Naive thymus-derived CD8-positive, alpha-beta T cell (primary cell): ENCODE results near the gene TBX15. TPM values are rescaled to one million over a fixed set of nuclear protein-coding genes. Genes with fewer than 3 reads are reported as not detected.
"Not testable (repeated sequence)": the region's sequence is repeated elsewhere in the genome, so short reads cannot be mapped to it uniquely, and the experiment has no call there.

Experiments
- ATAC-seq, 2 donors: fragments of 150-1000 bp; cut with Tn5 transposase in 1 of 2; sonication (Bioruptor Pico), chemical (Tn5 transposase) in 1 of 2; 1 replicate in 1 of 2; 2 replicates in 1 of 2; pipeline ENCODE4 v1.10.0; 2021; ENCODE audit warnings: mild to moderate bottlenecking in 2 of 2, moderate library complexity in 2 of 2
- POLR2A ChIA-PET: fragments of 350-600 bp; sonication (Branson Sonifier 250); formaldehyde crosslinking; loops from one replicate; lab custom pipeline; 2021; ENCODE audit warnings: antibody characterized with exemption; lab: Charles Lee
- DNase-seq, 10 donors: peaks; one replicate each; pipeline versions ENCODE4 v3.0.0 to v3.0.0-alpha.2; 2020 to 2022
- H3K27ac Mint-ChIP-seq, 10 donors: one replicate each; pipeline ENCODE4 v1.8.0; 2020 to 2022; ENCODE audit warnings: mild to moderate bottlenecking in 10 of 10, mixed read lengths in 10 of 10, moderate library complexity in 4 of 10, inconsistent platforms in 1 of 10
- H3K27me3 Mint-ChIP-seq, 5 donors: one replicate each; pipeline ENCODE4 v1.8.0; 2021 to 2022; ENCODE audit warnings: mixed read lengths in 5 of 5
- H3K36me3 Mint-ChIP-seq, 3 donors: one replicate each; pipeline ENCODE4 v1.8.0; 2020 to 2022; ENCODE audit warnings: mixed read lengths in 3 of 3, mild to moderate bottlenecking in 2 of 3, inconsistent platforms in 1 of 3
- H3K4me1 Mint-ChIP-seq, 4 donors: one replicate each; pipeline ENCODE4 v1.8.0; 2021 to 2022; ENCODE audit warnings: mixed read lengths in 4 of 4
- H3K4me3 Mint-ChIP-seq, 10 donors: one replicate each; pipeline ENCODE4 v1.8.0; 2020 to 2022; ENCODE audit warnings: mild to moderate bottlenecking in 10 of 10, mixed read lengths in 10 of 10, moderate library complexity in 6 of 10, inconsistent platforms in 1 of 10
- H3K9me3 Mint-ChIP-seq, 9 donors: one replicate each; pipeline ENCODE4 v1.8.0; 2020 to 2022; ENCODE audit warnings: mixed read lengths in 9 of 9, mild to moderate bottlenecking in 3 of 9, inconsistent platforms in 1 of 9, moderate library complexity in 1 of 9
- polyA plus RNA-seq, 3 donors: library from polyadenylated mRNA; unstranded; fragments of 300-500 nt; fragmentation: Illumina TruSeq; gene quantifications; one replicate each; pipeline ENCODE4 v1.2.3, GENCODE V29; 2021
- total RNA-seq, 8 experiments: library from RNA in 2 of 8; stranded (reverse) in 2 of 8; gene quantifications; one replicate each; pipeline ENCODE4 v1.2.3 and lab custom pipeline; 2021 to 2026

TBX15 gene
- total and polyA plus RNA-seq, 5 experiments from 2014 or later = not detected

- Mint-ChIP-seq H3K27me3 (peaks cover 10 to 34% (median 11%) of the 10 kb centered on the region in 5 donors), H3K36me3 (peaks cover 0 to 3% (median 0%) of the 10 kb centered on the region in 3 donors), H3K27ac (no peak overlapping the region), H3K4me1 (no peaks in the 10 kb centered on the region), H3K9me3 (peaks cover 0 to 20% (median 4%) of the 10 kb centered on the region in 9 donors), H3K4me3 (no peak overlapping the region)
- DNase-seq (no peak), ATAC-seq (no peak)
- POLR2A ChIA-PET = no interaction called here
Measured at GRCh38 chr1:118960567-118961136, 27.5 kb downstream of the TBX15 start.

GRCh38 chr1:118960026-118960561 is 28.0 kb downstream of the TBX15 start:
- Mint-ChIP-seq H3K4me3 (no peak overlapping the region), H3K27ac (no peak overlapping the region), H3K36me3 (peaks cover 0 to 3% (median 0%) of the 10 kb centered on the region in 3 donors), H3K27me3 (peaks cover 8 to 34% (median 11%) of the 10 kb centered on the region in 5 donors), H3K9me3 (peaks cover 0 to 20% (median 4%) of the 10 kb centered on the region in 9 donors), H3K4me1 (no peaks in the 10 kb centered on the region)
- DNase-seq = no peak
- POLR2A ChIA-PET = no interaction called here
- ATAC-seq = no peak

GRCh38 chr1:118958937-118959631 is 29.1 kb downstream of the TBX15 start:
- H3K4me1 Mint-ChIP-seq = no peaks in the 10 kb centered on the region
- H3K4me3 Mint-ChIP-seq = no peak overlapping the region
- H3K9me3 Mint-ChIP-seq = peaks cover 0 to 19% (median 4%) of the 10 kb centered on the region in 9 donors
- peaks cover 6 to 33% (median 11%) of the 10 kb centered on the region in 5 donors for H3K27me3 Mint-ChIP-seq
- DNase-seq (no peak), ATAC-seq (no peak)
- H3K27ac Mint-ChIP-seq = no peak overlapping the region
- POLR2A ChIA-PET = no interaction called here
- H3K36me3 Mint-ChIP-seq = peaks cover 0 to 3% (median 0%) of the 10 kb centered on the region in 3 donors

GRCh38 chr1:118958140-118958539 is 30.0 kb downstream of the TBX15 start:
- Mint-ChIP-seq H3K27me3 (peaks cover 5 to 33% (median 10%) of the 10 kb centered on the region in 5 donors), H3K4me1 (no peaks in the 10 kb centered on the region), H3K4me3 (no peak overlapping the region), H3K36me3 (peaks cover 0 to 3% (median 0%) of the 10 kb centered on the region in 3 donors), H3K27ac (no peak overlapping the region), H3K9me3 (peaks cover 0 to 12% (median 4%) of the 10 kb centered on the region in 9 donors)
- ATAC-seq = no peak
- POLR2A ChIA-PET = no interaction called here
- no peak for DNase-seq

- POLR2A ChIA-PET, H3K27ac Mint-ChIP-seq, DNase-seq, H3K4me3 Mint-ChIP-seq, H3K36me3 Mint-ChIP-seq, ATAC-seq, H3K4me1 Mint-ChIP-seq: not testable (repeated sequence)
- peaks cover 5 to 33% (median 9%) of the 10 kb centered on the region in 5 donors for H3K27me3 Mint-ChIP-seq
- peaks cover 0 to 12% (median 4%) of the 10 kb centered on the region in 9 donors for H3K9me3 Mint-ChIP-seq
Measured at GRCh38 chr1:118957579-118957978, 30.6 kb downstream of the TBX15 start.

GRCh38 chr1:118954301-118954905 is 33.7 kb downstream of the TBX15 start:
- H3K4me1 Mint-ChIP-seq = no peaks in the 10 kb centered on the region
- H3K9me3 Mint-ChIP-seq = peaks cover 0 to 10% (median 1%) of the 10 kb centered on the region in 9 donors
- POLR2A ChIA-PET = no interaction called here
- no peak overlapping the region for H3K27ac Mint-ChIP-seq
- no peak overlapping the region for H3K4me3 Mint-ChIP-seq
- DNase-seq (no peak), ATAC-seq (no peak)
- H3K36me3 Mint-ChIP-seq = peaks cover 0 to 3% (median 0%) of the 10 kb centered on the region in 3 donors
- peaks cover 0 to 22% (median 5%) of the 10 kb centered on the region in 5 donors for H3K27me3 Mint-ChIP-seq

- peaks cover 0 to 17% (median 6%) of the 10 kb centered on the region in 9 donors for H3K9me3 Mint-ChIP-seq
- no peaks in the 10 kb centered on the region for H3K4me1 Mint-ChIP-seq
- POLR2A ChIA-PET = no interaction called here
- H3K36me3 Mint-ChIP-seq = no peaks in the 10 kb centered on the region
- no peak overlapping the region for H3K4me3 Mint-ChIP-seq
- peaks cover 0 to 17% (median 2%) of the 10 kb centered on the region in 5 donors for H3K27me3 Mint-ChIP-seq
- no peak for DNase-seq
- no peak overlapping the region for H3K27ac Mint-ChIP-seq
- no peak for ATAC-seq
Measured at GRCh38 chr1:118951270-118951936, 36.7 kb downstream of the TBX15 start.

GRCh38 chr1:118949315-118949714 is 38.8 kb downstream of the TBX15 start:
- H3K9me3 Mint-ChIP-seq = peaks cover 0 to 17% (median 3%) of the 10 kb centered on the region in 9 donors
- no peak overlapping the region for H3K27ac Mint-ChIP-seq
- no peak overlapping the region for H3K4me3 Mint-ChIP-seq
- H3K36me3 Mint-ChIP-seq = no peaks in the 10 kb centered on the region
- POLR2A ChIA-PET = no interaction called here
- no peaks in the 10 kb centered on the region for H3K4me1 Mint-ChIP-seq
- ATAC-seq (no peak), DNase-seq (no peak)
- peaks cover 0 to 16% (median 2%) of the 10 kb centered on the region in 5 donors for H3K27me3 Mint-ChIP-seq

GRCh38 chr1:118948846-118949245 is 39.3 kb downstream of the TBX15 start:
- no peaks in the 10 kb centered on the region for H3K36me3 Mint-ChIP-seq
- no peak overlapping the region for H3K27ac Mint-ChIP-seq
- H3K27me3 Mint-ChIP-seq = peaks cover 0 to 11% (median 2%) of the 10 kb centered on the region in 5 donors
- POLR2A ChIA-PET = no interaction called here
- no peak for DNase-seq
- H3K4me1 Mint-ChIP-seq = no peaks in the 10 kb centered on the region
- no peak for ATAC-seq
- H3K9me3 Mint-ChIP-seq = peaks cover 0 to 17% (median 3%) of the 10 kb centered on the region in 9 donors
- no peak overlapping the region for H3K4me3 Mint-ChIP-seq

GRCh38 chr1:118948351-118948750 is 39.8 kb downstream of the TBX15 start:
- H3K27me3 Mint-ChIP-seq = peaks cover 0 to 7% (median 2%) of the 10 kb centered on the region in 5 donors
- no peak overlapping the region for H3K27ac Mint-ChIP-seq
- POLR2A ChIA-PET = no interaction called here

GRCh38 chr1:118947790-118948189 is 40.4 kb downstream of the TBX15 start:
- Mint-ChIP-seq H3K36me3 (no peaks in the 10 kb centered on the region), H3K4me3 (no peak overlapping the region), H3K4me1 (no peaks in the 10 kb centered on the region), H3K27me3 (peaks cover 0 to 7% (median 2%) of the 10 kb centered on the region in 5 donors), H3K27ac (no peak overlapping the region), H3K9me3 (peaks cover 0 to 17% (median 3%) of the 10 kb centered on the region in 9 donors)
- POLR2A ChIA-PET = no interaction called here
- DNase-seq (no peak), ATAC-seq (no peak)

More at GRCh38 chr1:118948351-118948750, 39.8 kb downstream of the TBX15 start:
- Mint-ChIP-seq H3K4me3 (no peak overlapping the region), H3K4me1 (no peaks in the 10 kb centered on the region), H3K36me3 (no peaks in the 10 kb centered on the region), H3K9me3 (peaks cover 0 to 17% (median 3%) of the 10 kb centered on the region in 9 donors)
- ATAC-seq (no peak), DNase-seq (no peak)

GRCh38 chr1:118947003-118947765 is 41.0 kb downstream of the TBX15 start:
- POLR2A ChIA-PET = no interaction called here
- Mint-ChIP-seq H3K9me3 (peaks cover 0 to 17% (median 3%) of the 10 kb centered on the region in 9 donors), H3K27me3 (peaks cover 0 to 7% (median 2%) of the 10 kb centered on the region in 5 donors)

More at GRCh38 chr1:118947003-118947765, 41.0 kb downstream of the TBX15 start:
- Mint-ChIP-seq H3K27ac (no peak overlapping the region), H3K36me3 (no peaks in the 10 kb centered on the region), H3K4me3 (no peak overlapping the region), H3K4me1 (no peaks in the 10 kb centered on the region)
- DNase-seq (no peak), ATAC-seq (no peak)
